GM21786 (cell line): Measurements from ENCODE around the gene ABCA3.

Experiments used
- ATAC-seq: cut with Tn5 transposase; IDR thresholded peaks from one replicate; pipeline ENCODE4 v1.9.1; 2021; ENCODE audit not compliant: unreplicated experiment

The ABCA3 gene

DNA sequence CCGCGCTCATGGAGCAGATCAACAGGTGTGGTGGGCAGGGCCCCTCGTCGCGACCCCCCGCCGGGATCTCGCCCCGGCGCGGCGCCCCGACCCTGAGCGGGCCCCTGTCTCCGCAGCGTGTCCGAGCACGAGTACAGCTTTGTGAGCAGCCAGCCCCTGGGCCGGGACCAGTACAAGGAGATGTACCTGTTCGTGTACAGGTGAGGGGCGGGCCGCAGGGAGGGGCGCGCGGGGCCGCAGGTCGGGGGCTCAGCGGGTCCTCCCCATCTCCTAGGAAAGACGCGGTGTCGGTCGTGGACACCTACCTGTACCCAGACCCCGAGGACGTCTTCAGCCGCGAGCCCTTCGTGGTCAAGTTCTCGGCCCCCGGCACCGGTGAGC is 103.4 kb downstream of the ABCA3 start:
- ATAC-seq: no peak

GRCh38 chr16:2236337-2237101 is 104.0 kb downstream of the ABCA3 start, which contains the start of gene DNASE1L2:
DNASE1L2 (plus strand) TSS chr16:2236444; CDS start chr16:2236817, 373 bp downstream.
- no peak for ATAC-seq

GRCh38 chr16:2235695-2236336 is 104.7 kb downstream of the ABCA3 start:
- ATAC-seq: no peak

DNA sequence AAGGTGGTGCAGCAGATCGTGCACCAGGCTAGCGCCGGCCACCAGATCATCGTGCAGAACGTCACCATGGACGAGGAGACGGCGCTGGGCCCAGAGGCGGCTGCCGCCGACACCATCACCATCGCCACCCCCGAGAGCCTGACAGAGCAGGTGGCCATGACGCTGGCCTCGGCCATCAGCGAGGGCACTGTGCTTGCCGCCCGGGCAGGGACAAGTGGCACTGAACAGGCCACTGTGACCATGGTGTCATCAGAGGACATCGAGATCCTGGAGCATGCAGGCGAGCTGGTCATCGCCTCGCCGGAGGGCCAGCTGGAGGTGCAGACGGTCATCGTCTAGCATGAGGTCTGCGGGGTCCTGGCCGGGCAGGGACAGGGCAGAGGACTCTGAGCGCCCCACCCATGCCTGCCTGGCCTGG is 105.3 kb downstream of the ABCA3 start:
- ATAC-seq: no peak

DNA sequence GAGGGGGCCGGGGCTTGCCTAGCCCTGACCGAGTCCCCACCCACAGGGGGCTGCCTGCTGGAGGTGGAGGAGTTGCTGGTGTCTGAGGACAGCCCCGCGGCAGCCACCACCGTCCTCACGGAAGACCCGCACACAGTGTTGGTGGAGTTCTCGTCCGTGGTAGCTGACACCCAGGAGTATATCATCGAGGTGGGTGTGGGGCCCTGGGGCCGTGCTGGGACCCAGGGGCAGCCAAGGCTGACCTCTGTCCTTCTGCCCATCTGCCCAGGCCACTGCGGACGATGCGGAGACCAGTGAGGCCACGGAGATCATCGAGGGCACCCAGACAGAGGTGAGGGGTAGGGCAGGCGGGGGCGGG is 105.7 kb downstream of the ABCA3 start:
- ATAC-seq: no peak

DNA sequence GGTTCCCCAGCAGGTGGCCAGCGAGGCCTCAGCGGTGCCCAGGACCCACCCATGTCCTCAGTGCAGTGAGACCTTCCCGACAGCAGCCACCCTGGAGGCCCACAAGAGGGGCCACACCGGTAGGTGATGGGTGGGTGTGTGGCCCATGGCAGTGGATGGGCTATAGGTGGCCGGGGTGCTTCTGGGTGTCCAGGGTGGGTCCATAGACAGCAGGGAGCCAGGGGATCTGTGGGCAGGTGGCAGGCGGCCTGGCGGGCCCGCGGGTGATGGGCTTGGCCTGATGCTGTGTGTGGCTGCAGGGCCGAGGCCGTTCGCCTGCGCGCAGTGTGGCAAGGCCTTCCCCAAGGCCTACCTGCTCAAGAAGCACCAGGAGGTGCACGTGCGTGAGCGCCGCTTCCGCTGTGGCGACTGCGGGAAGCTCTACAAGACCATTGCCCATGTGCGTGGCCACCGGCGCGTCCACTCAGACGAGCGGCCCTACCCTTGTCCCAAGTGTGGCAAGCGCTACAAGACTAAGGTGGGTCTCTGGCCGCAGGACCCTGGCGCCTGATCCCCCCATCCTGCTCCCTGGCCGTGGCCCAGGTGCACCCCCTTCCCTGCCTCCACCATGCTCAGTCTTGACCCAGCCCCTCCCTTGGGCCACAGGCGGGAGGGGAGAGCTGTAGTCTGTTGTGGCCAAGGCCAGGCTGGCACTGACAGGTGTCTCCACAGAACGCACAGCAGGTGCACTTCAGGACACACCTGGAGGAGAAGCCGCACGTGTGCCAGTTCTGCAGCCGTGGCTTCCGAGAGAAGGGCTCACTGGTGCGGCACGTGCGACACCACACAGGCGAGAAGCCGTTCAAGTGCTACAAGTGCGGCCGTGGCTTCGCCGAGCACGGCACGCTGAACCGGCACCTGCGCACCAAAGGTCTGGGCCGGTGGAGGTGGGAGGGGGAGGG is 106.4 kb downstream of the ABCA3 start:
- ATAC-seq: no peak

- ATAC-seq: no peak
These were observed 107.3 kb downstream of the ABCA3 start for GRCh38 chr16:2233046-2233775.

DNA sequence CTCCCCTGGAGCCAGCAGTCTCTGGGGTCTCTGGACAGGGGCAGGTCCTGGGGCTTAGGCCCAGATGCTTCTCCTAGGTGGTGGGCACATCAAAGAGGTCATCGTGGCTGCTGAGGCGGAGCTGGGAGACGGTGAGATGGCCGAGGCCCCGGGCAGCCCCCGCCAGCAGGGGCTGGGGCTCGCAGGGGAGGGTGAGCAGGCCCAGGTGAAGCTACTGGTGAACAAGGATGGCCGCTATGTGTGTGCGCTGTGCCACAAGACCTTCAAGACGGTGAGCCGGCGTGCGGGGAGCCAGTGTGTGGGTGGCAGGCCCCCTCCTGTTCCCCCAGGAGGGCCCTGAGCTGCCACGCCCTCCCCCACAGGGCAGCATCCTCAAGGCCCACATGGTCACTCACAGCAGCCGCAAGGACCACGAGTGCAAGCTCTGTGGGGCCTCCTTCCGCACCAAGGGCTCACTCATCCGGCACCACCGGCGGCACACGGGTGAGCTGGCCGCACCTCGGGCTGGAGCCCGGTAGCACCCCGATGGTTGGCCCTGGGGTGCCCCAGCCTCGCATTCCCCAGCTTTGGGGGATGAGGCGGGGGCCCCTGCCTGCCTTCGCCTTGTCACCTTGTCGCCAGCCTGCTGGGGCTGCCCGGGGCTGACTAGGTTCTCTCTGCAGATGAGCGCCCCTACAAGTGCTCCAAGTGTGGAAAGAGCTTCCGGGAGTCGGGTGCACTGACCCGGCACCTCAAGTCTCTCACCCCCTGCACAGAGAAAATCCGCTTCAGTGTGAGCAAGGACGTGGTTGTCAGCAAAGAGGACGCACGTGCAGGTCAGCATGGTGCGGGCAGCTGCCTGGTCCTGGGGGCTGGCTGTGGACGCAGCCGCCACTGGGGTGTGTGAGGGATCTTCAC is 108.2 kb downstream of the ABCA3 start:
- no peak for ATAC-seq

DNA sequence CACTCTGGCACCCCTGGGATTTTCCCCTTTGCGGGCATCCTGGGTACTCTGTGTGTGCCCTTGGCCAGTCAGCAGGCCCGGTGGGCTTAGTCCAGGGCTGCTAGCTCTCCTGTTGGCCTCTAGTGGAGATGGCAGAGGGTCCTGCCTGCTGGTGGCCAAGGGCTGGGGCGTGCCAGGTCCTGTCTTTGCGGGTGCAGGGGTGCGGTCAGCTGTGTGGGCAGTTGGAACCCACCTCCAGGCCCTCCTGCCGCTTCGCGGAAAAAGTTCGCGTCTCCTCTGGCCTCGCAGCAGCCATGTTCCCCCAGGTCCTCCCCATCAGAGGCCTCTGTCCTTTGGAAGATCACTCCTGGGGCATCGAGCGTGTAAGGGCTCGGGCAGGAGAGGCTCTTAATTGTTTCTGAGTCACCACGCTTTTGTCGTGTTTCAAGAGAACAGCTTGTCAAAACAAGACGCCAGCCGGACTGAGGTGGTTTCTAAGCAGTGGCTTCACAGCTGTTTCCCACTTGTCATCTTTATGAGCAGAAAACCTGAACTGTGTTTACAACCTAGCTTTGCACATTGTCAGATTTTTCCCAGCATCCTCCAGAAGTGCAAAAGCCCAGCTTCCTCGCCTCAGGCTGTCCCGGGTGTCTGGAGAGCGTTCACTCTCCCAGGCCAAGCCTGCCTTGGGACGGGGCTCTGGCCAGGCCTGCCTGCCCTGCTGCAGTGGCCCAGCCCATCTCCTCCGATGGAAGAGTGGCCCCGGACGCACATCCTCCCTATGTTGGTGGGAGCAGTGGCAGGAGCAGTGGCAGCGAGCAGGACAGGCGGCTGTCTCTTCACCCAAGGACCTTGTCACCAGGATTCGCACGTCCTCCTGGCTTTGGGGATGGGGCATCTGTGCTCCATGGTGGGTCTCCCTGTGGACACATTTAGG is 109.3 kb downstream of the ABCA3 start:
- ATAC-seq: no peak

DNA sequence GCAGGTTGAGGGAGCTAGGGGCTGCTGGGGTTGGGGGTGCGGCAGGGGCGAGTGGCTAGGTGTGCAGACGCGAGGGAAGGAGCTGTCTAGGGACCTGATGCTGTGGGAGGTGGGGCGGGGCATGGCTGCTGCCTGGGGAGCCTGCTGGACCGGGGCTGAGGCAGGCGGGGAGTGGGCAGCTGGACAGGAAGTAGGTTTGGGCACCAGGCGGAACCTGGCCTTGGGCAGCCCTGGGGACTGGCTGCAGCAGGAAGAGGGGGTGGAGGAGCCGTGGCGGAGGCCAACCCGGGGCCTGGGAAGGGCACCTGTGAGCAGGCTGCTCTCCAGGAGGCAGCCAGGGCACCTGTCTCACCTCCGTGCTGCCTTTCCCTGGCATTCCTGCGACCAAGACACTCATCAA is 110.2 kb downstream of the ABCA3 start:
- no peak for ATAC-seq

GRCh38 chr16:2229632-2230250 is 110.8 kb downstream of the ABCA3 start:
- no peak for ATAC-seq

- ATAC-seq: no peak
These were observed 111.4 kb downstream of the ABCA3 start for GRCh38 chr16:2229091-2229490.

DNA sequence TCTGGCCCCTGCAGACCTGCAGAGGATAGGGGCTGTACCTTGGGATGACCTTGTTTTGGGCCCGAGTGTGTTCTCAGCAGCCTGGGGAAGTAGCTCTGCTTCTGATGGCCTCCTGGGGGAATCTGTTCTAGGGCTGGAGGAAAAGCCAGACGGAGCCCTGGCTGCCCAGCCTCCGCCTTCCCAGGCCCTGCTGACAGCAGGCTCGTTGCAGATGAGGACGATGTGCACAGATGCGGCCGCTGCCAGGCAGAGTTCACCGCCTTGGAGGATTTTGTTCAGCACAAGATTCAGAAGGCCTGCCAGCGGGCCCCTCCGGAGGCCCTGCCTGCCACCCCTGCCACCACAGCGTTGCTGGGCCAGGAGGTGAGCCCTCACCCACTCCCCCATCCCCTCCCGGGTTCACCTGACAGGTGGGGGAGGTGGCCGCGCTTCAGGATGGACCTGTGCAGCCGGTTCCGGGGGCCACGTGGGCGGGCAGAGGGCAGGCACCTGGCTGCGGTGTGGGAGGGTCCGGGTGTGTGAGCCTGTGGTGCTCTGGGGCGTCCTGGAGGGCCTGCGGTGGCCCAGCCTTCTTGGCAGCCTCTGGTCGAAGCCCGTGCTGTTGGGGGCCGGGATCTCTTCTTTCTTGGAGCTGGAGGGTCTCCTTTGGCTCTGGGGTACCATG is 112.2 kb downstream of the ABCA3 start:
- no peak for ATAC-seq

DNA sequence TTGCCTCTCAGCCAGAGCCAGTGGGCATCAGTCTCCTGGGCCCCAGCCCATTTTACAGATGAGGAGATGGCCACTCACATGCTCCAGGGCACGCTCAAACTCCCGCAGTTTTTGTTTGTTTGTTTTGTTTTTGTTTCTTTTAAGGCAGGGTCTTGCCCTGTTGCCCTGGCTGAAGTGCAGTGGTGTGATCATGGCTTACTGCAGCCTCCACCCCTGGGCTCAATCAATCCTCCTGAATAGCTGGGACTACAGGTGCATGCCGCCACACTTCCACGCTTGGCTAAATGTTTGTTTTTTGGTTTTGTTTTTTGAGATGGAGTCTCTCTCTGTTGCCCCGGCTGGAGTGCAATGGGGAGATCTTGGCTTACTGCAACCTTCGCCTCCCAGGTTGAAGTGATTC is 113.6 kb downstream of the ABCA3 start:
- no peak for ATAC-seq

GRCh38 chr16:2226245-2226793 is 114.2 kb downstream of the ABCA3 start:
- ATAC-seq: no peak
